Measurements from ENCODE around the gene TOM1L1.

DNA sequence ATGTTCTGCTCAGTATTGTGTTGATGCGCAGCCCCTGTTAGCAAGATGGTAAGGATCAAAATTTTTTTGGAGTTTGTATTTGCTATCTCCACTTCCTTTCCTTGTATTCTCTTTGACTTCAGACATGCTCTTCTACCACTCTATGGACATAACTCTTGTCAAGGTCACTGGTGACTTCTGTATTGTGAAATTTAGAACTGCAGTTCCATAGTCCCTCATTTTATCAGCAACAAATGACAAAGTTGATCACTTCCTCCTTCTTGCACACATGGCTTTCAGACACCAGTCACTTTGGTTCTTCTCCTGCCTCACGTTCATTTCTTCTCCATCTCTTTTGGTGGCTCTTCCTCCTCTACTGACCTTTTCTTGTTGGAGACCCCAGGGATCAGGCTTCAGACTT is 46.7 kb downstream of the TOM1L1 start:
- TF ChIP-seq CTCF (IDR thresholded peaks at IDR 0.05) (no peak), POLR2A (IDR thresholded peaks at IDR 0.05) (no peak)
